K562 (cell line): ENCODE data around the gene POC1B. TPM values are rescaled to one million over a fixed set of nuclear protein-coding genes. Genes with fewer than 3 reads are reported as not detected.

Source experiments
- ID3 ChIP-seq, 2 experiments: fragments of 250-450 bp in 1 of 2; fragments of 450-650 bp in 1 of 2; sonication (Bioruptor Pico) in 1 of 2; IDR thresholded peaks; 2 replicates each; pipeline versions ENCODE4 v1.6.1 to v1.8.0; 2016 to 2021; ENCODE audit warnings: mild to moderate bottlenecking in 2 of 2, moderate library complexity in 2 of 2, missing compliant biosample characterization in 1 of 2, missing genetic modification characterization in 1 of 2
- ILK ChIP-seq: fragments of 450-650 bp; IDR thresholded peaks from 2 replicates; pipeline ENCODE4 v1.6.1; 2016; ENCODE audit warnings: missing genetic modification characterization, low read depth, mild to moderate bottlenecking, missing compliant biosample characterization, moderate library complexity, borderline replicate concordance
- JUND ChIP-seq, 2 experiments: IDR thresholded peaks; 2 replicates in 1 of 2; 3 replicates in 1 of 2; pipeline ENCODE4 v1.6.1; 2011; ENCODE audit warnings: borderline replicate concordance in 2 of 2, low read depth in 2 of 2, low read length in 2 of 2, improper control_type of control experiment in 1 of 2, missing biosample characterization in 1 of 2, missing genetic modification characterization in 1 of 2, missing genetic modification reagents in 1 of 2
- KHSRP ChIP-seq: fragments of 450-650 bp; IDR thresholded peaks from 2 replicates; pipeline ENCODE4 v1.6.1; 2017
- NCOA2 ChIP-seq, 2 experiments: fragments of 450-650 bp; IDR thresholded peaks; 2 replicates each; pipeline ENCODE4 v1.6.1; 2018; ENCODE audit warnings: mild to moderate bottlenecking in 2 of 2, moderate library complexity in 1 of 2; ENCODE audit not compliant: partially characterized antibody in 2 of 2
- NCOR1 ChIP-seq: fragments of 450-650 bp; IDR thresholded peaks from 2 replicates; pipeline ENCODE4 v1.6.1; 2016; ENCODE audit warnings: mild to moderate bottlenecking, moderate library complexity
- NFRKB ChIP-seq: fragments of 450-650 bp; IDR thresholded peaks from 2 replicates; pipeline ENCODE4 v1.6.1; 2016; ENCODE audit warnings: low read depth
- PREB ChIP-seq: sonication (generic); formaldehyde crosslinking; IDR thresholded peaks from 2 replicates; pipeline ENCODE4 v1.8.1; 2023; ENCODE audit warnings: mild to moderate bottlenecking, missing genetic modification reagents
- RREB1 ChIP-seq: fragments of 250-450 bp; sonication (Bioruptor Pico); IDR thresholded peaks from 2 replicates; pipeline ENCODE4 v1.4.0; 2020
- SMARCA5 ChIP-seq: fragments of 450-650 bp; IDR thresholded peaks from 2 replicates; pipeline ENCODE4 v1.6.1; 2016
- SMARCC2 ChIP-seq: fragments of 450-650 bp; IDR thresholded peaks from 2 replicates; pipeline ENCODE4 v1.6.1; 2017; ENCODE audit warnings: antibody characterized with exemption, moderate library complexity, mild to moderate bottlenecking, low read depth
- TAF7 ChIP-seq: fragments of 450-650 bp; IDR thresholded peaks from 2 replicates; pipeline ENCODE4 v1.6.1; 2016; ENCODE audit warnings: missing genetic modification characterization, missing compliant biosample characterization
- THRAP3 ChIP-seq: fragments of 450-650 bp; IDR thresholded peaks from 2 replicates; pipeline ENCODE4 v1.6.1; 2016; ENCODE audit warnings: mild to moderate bottlenecking, inconsistent platforms, borderline replicate concordance
- ZNF175 ChIP-seq: fragments of 200-800 bp; sonication (Bioruptor generic); IDR thresholded peaks from 2 replicates; pipeline ENCODE4 v1.6.1; 2016; ENCODE audit warnings: low read depth, mild to moderate bottlenecking, missing genetic modification characterization, missing compliant biosample characterization
- ZNF24 ChIP-seq: fragments of 450-650 bp; IDR thresholded peaks from 2 replicates; pipeline ENCODE4 v1.6.1; 2016
- ZNF436 ChIP-seq: fragments of 250-450, 450-650 bp; sonication (Bioruptor Pico); formaldehyde crosslinking; IDR thresholded peaks from 2 replicates; pipeline ENCODE4 v1.7.0; 2020; ENCODE audit warnings: mild to moderate bottlenecking
- polyA plus RNA-seq, 8 experiments: library from polyadenylated mRNA; depleted of rRNA in 4 of 8; stranded (reverse) in 5 of 8; unstranded in 3 of 8; fragments of >200 nt; fragmentation: Nextera tagmentation in 2 of 8; fragmentation: Illumina TruSeq in 1 of 8; extraction: Ambion mirVana in 2 of 8; extraction: Trizol in 1 of 8; gene quantifications; 2 replicates each; pipeline versions ENCODE4 v1.2.1 to v1.2.3, GENCODE V29; 2011 to 2014; ENCODE audit warnings: inconsistent platforms in 1 of 8, missing spikeins in 1 of 8
- total RNA-seq, 7 experiments: library from RNA; depleted of rRNA in 6 of 7; stranded (reverse); fragments of >200 nt in 6 of 7; fragmentation: Illumina TruSeq in 2 of 7; extraction: Trizol in 2 of 7; gene quantifications; 2 replicates each; pipeline versions ENCODE4 v1.2.1 to v1.2.3, GENCODE V29; 2011 to 2021; ENCODE audit warnings: low replicate concordance in 1 of 7
- TF ChIP-seq, protein P1 (sequence below): fragments of 250-450 bp; sonication (Bioruptor Pico); IDR thresholded peaks from 2 replicates; pipeline ENCODE4 v1.4.0; 2020; ENCODE audit warnings: borderline replicate concordance

The POC1B gene
- total and polyA plus RNA-seq, 9 of the 15 experiments (the other 6 are each of a cell fraction or from before 2014, with no cell fraction given) = 4.5 to 16.1 (median 10.4) TPM

GRCh38 chr12:89393551-89394121 lies 132.2 kb downstream of the POC1B start (continued):
- TF ChIP-seq PREB (CRISPR knock-in tag) (no peak), ZNF436 (CRISPR knock-in tag) (no peak), TAF7 (tag) (no peak), ILK (tag) (no peak), KHSRP (no peak), SMARCC2 (peak; percentile 80), RREB1 (no peak), NFRKB (no peak), NCOR1 (peak; percentile 97), THRAP3 (no peak), ID3 (CRISPR knock-in tag; IDR thresholded peaks at IDR 0.05) (no peak), ID3 (tag; IDR thresholded peaks at IDR 0.05) (peak; percentile 76), ZNF175 (CRISPR knock-in tag) (no peak; the same call in 1 of the 2 replicates), SMARCA5 (no peak), JUND (IDR thresholded peaks at IDR 0.05; ENCODE audit: borderline replicate concordance, low read depth, low read length) (peak; percentile 55), JUND (tag; IDR thresholded peaks at IDR 0.05; ENCODE audit: borderline replicate concordance, low read depth, low read length) (no peak; the same call in 1 of the 3 replicates), NCOA2 (IDR thresholded peaks at IDR 0.05; ENCODE audit: partially characterized antibody in 2 of 2) (peak; percentile 46 to 86), ZNF24 (no peak)
- TF ChIP-seq, protein P1, sequence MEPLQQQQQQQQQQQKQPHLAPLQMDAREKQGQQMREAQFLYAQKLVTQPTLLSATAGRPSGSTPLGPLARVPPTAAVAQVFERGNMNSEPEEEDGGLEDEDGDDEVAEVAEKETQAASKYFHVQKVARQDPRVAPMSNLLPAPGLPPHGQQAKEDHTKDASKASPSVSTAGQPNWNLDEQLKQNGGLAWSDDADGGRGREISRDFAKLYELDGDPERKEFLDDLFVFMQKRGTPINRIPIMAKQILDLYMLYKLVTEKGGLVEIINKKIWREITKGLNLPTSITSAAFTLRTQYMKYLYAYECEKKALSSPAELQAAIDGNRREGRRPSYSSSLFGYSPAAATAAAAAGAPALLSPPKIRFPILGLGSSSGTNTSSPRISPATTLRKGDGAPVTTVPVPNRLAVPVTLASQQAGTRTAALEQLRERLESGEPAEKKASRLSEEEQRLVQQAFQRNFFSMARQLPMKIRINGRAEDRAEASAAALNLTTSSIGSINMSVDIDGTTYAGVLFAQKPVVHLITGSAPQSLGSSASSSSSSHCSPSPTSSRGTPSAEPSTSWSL (CRISPR knock-in tag) = no peak
